HG03039 (cell line): ENCODE measurements around the gene DHRS9.

ENCODE experiments used
- ATAC-seq: cut with Tn5 transposase; IDR thresholded peaks from one replicate; pipeline ENCODE4 v1.9.1; 2021; ENCODE audit warnings: mild to moderate bottlenecking, moderate library complexity; ENCODE audit not compliant: unreplicated experiment

The DHRS9 gene

GRCh38 chr2:169065422-169065821 is 3.9 kb upstream of the DHRS9 start:
- no peak for ATAC-seq

- ATAC-seq: no peak
Observed at GRCh38 chr2:169065864-169066517, 3.4 kb upstream of the DHRS9 start.

GRCh38 chr2:169066897-169067296 is 2.5 kb upstream of the DHRS9 start:
- ATAC-seq: no peak

GRCh38 chr2:169069833-169070232 is 470 bp downstream of the DHRS9 start:
- ATAC-seq: no peak

GRCh38 chr2:169071455-169071854 is 2.1 kb downstream of the DHRS9 start:
- ATAC-seq: no peak

GRCh38 chr2:169072163-169072925 is 3.0 kb downstream of the DHRS9 start:
- ATAC-seq: no peak

- ATAC-seq: no peak
Observed at GRCh38 chr2:169073211-169073962, 4.0 kb downstream of the DHRS9 start.

- peak; percentile 48 for ATAC-seq
Observed at GRCh38 chr2:169073963-169074751, 4.8 kb downstream of the DHRS9 start.

- ATAC-seq: no peak
Observed at GRCh38 chr2:169077674-169078240, 8.4 kb downstream of the DHRS9 start.

GRCh38 chr2:169080250-169081069 is 11.1 kb downstream of the DHRS9 start:
- peak; percentile 77 for ATAC-seq

GRCh38 chr2:169081551-169081950 is 12.2 kb downstream of the DHRS9 start:
- ATAC-seq: no peak

GRCh38 chr2:169082995-169083394 is 13.6 kb downstream of the DHRS9 start:
- ATAC-seq: peak; percentile 55

GRCh38 chr2:169086893-169087467 is 17.6 kb downstream of the DHRS9 start:
- ATAC-seq: no peak

GRCh38 chr2:169087757-169088379 is 18.5 kb downstream of the DHRS9 start:
- no peak for ATAC-seq

- no peak for ATAC-seq
Observed at GRCh38 chr2:169089182-169089581, 19.8 kb downstream of the DHRS9 start.

- ATAC-seq: no peak
Observed at GRCh38 chr2:169090133-169090820, 20.9 kb downstream of the DHRS9 start.

GRCh38 chr2:169091256-169091655 is 21.9 kb downstream of the DHRS9 start:
- ATAC-seq: no peak

- no peak for ATAC-seq
Observed at GRCh38 chr2:169091761-169092519, 22.6 kb downstream of the DHRS9 start.
